Cardiac fibroblast (primary cell): ENCODE results near the gene SPC24.
A peak's percentile ranks its signal among the peaks of the same experiment; 100 is the strongest.

Source experiments
- DNase-seq, 2 donors: peaks; one replicate each; pipeline versions ENCODE4 v3.0.0 to v3.0.0-alpha.2; 2010; ENCODE audit warnings: low read depth in 2 of 2
- H3K4me3 ChIP-seq, 2 donors: replicated peaks in 1 of 2; 1 replicate in 1 of 2; 2 replicates in 1 of 2; pipeline ENCODE4 v1.5.1; 2011; ENCODE audit warnings: low read depth in 2 of 2, low read length in 2 of 2, mild to moderate bottlenecking in 2 of 2, moderate library complexity in 1 of 2
- CTCF ChIP-seq: IDR thresholded peaks from one replicate; pipeline ENCODE4 v1.5.1; 2011; ENCODE audit warnings: low read depth, mild to moderate bottlenecking, low read length, inconsistent platforms

The SPC24 gene

GRCh38 chr19:11200931-11201330, 45.3 kb upstream of the SPC24 start:
- no peak overlapping the region for H3K4me3 ChIP-seq
- TF ChIP-seq CTCF = no peak
- no peak for DNase-seq

GRCh38 chr19:11200015-11200574, 44.5 kb upstream of the SPC24 start:
- DNase-seq = no peak
- no peak overlapping the region for H3K4me3 ChIP-seq
- no peak for TF ChIP-seq CTCF

- DNase-seq = no peak
- no peak overlapping the region for H3K4me3 ChIP-seq
- TF ChIP-seq CTCF = no peak
These were observed 43.9 kb upstream of the SPC24 start for GRCh38 chr19:11199517-11199916.

GRCh38 chr19:11198769-11199424, 43.3 kb upstream of the SPC24 start:
- no peak for TF ChIP-seq CTCF
- no peak for DNase-seq
- H3K4me3 ChIP-seq = no peak overlapping the region

- DNase-seq = no peak
- no peak overlapping the region for H3K4me3 ChIP-seq
- TF ChIP-seq CTCF = no peak
These were observed 42.6 kb upstream of the SPC24 start for GRCh38 chr19:11198175-11198534.

GRCh38 chr19:11197291-11198174, 42.0 kb upstream of the SPC24 start, which contains the start of gene KANK2:
KANK2 (minus strand) TSS chr19:11197545; CDS start chr19:11194511, 3,034 bp downstream.
- DNase-seq = peak; percentile 75 to 85
- TF ChIP-seq CTCF = no peak
- H3K4me3 ChIP-seq = peak within 1 kb of the TSS; percentile 71 to 90
